Neural cell (in vitro differentiated cells): ENCODE measurements around the gene CLIC6.

Experiments used
- EP300 ChIP-seq: fragments of 450-650 bp; conservative IDR thresholded peaks from 2 replicates; pipeline ENCODE4 v1.6.1; 2014; ENCODE audit warnings: antibody characterized with exemption, mild to moderate bottlenecking, moderate library complexity; ENCODE audit not compliant: poor library complexity, severe bottlenecking
- EZH2 ChIP-seq: fragments of 200-600, 300-800 bp; shearing (Covaris generic), sonication (generic); IDR thresholded peaks from 2 replicates; pipeline ENCODE4 v1.6.1; 2014; ENCODE audit warnings: antibody characterized with exemption, low read length, borderline replicate concordance, mild to moderate bottlenecking; ENCODE audit not compliant: insufficient read depth, poor library complexity, severe bottlenecking
- POLR2AphosphoS5 ChIP-seq: IDR thresholded peaks from 2 replicates; pipeline ENCODE4 v1.6.1; 2012
- RAD21 ChIP-seq: fragments of 450-650 bp; conservative IDR thresholded peaks from 2 replicates; pipeline ENCODE4 v1.6.1; 2014; ENCODE audit warnings: antibody characterized with exemption, mild to moderate bottlenecking, moderate library complexity
- TF ChIP-seq, protein P1 (sequence below): fragments of 450-650 bp; IDR thresholded peaks from 2 replicates; pipeline ENCODE4 v1.5.1; 2014; ENCODE audit warnings: antibody characterized with exemption, mild to moderate bottlenecking, moderate library complexity; ENCODE audit not compliant: poor library complexity, severe bottlenecking

DNA sequence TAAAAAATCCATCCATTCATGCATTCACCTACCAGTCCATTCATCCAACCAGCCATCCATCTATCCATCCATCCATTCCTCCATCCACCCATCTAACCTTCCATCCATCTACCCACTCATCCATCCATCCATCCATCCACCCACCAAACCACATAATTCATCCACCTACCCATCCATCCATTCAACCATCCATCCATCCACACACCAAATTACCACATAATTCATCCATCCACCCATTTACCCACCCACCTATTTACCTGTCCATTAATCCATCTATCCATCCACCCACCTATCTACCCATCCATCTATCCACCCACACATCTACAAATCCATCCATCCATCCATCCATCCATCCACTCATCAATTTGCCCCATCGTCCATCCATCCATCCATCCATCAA, 71.4 kb downstream of the CLIC6 start:
- no peak for TF ChIP-seq EP300
- TF ChIP-seq EZH2 = no peak
- TF ChIP-seq, protein P1, sequence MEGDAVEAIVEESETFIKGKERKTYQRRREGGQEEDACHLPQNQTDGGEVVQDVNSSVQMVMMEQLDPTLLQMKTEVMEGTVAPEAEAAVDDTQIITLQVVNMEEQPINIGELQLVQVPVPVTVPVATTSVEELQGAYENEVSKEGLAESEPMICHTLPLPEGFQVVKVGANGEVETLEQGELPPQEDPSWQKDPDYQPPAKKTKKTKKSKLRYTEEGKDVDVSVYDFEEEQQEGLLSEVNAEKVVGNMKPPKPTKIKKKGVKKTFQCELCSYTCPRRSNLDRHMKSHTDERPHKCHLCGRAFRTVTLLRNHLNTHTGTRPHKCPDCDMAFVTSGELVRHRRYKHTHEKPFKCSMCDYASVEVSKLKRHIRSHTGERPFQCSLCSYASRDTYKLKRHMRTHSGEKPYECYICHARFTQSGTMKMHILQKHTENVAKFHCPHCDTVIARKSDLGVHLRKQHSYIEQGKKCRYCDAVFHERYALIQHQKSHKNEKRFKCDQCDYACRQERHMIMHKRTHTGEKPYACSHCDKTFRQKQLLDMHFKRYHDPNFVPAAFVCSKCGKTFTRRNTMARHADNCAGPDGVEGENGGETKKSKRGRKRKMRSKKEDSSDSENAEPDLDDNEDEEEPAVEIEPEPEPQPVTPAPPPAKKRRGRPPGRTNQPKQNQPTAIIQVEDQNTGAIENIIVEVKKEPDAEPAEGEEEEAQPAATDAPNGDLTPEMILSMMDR = no peak
- no peak for TF ChIP-seq POLR2AphosphoS5
- no peak for TF ChIP-seq RAD21
